SJCRH30 (cell line): ENCODE measurements around the gene PTPRK. TPM values are rescaled to one million over a fixed set of nuclear protein-coding genes. Genes with fewer than 3 reads are reported as not detected.

Experiments
- DNase-seq, 2 experiments: peaks; one replicate each; pipeline ENCODE4 v3.0.0-alpha.2; 2015 to 2020
- H3K27ac ChIP-seq: fragments of 250-450 bp; sonication (Bioruptor Pico); 2 replicates; pipeline ENCODE4 v1.5.1; 2020; ENCODE audit warnings: mild to moderate bottlenecking, moderate library complexity
- H3K27me3 ChIP-seq: fragments of 250-450 bp; sonication (Bioruptor Pico); 2 replicates; pipeline ENCODE4 v1.5.1; 2020; ENCODE audit warnings: mild to moderate bottlenecking, moderate library complexity
- H3K36me3 ChIP-seq: fragments of 250-450 bp; sonication (Bioruptor Pico); 2 replicates; pipeline ENCODE4 v1.5.1; 2020; ENCODE audit warnings: mild to moderate bottlenecking, moderate library complexity
- H3K4me1 ChIP-seq: fragments of 250-450 bp; sonication (Bioruptor Pico); 2 replicates; pipeline ENCODE4 v1.5.1; 2020; ENCODE audit warnings: mild to moderate bottlenecking, moderate library complexity
- H3K4me3 ChIP-seq: fragments of 250-450 bp; sonication (Bioruptor Pico); 2 replicates; pipeline ENCODE4 v1.5.1; 2020; ENCODE audit warnings: mild to moderate bottlenecking, moderate library complexity
- H3K9me3 ChIP-seq: fragments of 250-450 bp; sonication (Bioruptor Pico); replicated peaks from 2 replicates; pipeline ENCODE4 v1.5.1; 2020; ENCODE audit warnings: mild to moderate bottlenecking, moderate library complexity
- total RNA-seq: library from RNA; depleted of rRNA; stranded (reverse); fragments of >200 nt; shearing (Covaris generic); gene quantifications from 2 replicates; pipeline ENCODE4 v1.2.3, GENCODE V29; 2014

PTPRK gene
- total RNA-seq, 1 experiment from 2014 or later = 31.4 TPM

DNA sequence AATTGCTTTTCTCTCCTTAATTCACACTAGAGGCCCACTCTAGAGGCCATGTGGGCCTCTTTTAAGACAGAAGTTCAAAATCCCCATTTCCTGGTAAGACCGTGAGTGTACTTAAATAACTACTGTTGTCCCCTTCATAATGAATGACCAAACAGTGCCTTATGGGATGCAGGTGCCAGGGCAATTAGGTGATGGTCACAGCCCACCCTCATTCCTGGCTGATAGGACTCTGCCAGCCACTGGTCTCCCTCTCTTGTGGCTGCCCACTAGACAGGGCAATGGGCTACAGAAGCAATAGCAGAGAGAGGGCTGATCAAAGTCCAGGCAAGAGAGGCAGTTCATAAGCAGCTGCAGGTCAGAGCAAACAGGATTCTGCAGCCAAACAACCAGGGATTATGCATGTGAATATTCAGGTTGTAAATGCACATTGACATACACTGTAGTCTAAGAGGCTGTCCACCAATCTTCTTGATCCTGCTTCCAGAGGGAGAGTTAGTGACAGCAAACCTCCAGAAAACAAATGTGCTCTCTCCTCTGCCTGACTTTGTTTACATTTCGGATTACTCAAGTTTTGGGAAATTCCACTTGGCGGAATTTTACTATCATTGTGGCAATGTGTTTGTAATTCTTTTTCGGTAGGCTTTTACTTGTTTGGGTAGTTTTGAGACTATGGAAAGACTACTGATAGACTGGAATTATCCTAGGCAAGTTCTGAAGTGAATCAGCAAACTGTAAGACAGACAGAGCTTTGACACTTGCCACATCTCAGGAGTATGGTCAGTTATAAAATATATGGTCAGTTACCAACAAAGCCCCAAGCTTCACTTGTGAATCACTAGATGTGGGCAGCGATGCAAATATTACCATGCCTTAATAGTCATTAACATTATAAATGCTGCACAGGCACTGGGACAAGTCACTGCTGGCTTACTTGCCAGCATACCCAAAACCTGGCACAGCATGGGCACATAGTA is 12.8 kb downstream of the PTPRK start:
- Histone ChIP-seq H3K27me3 (no peaks in the 10 kb centered on the region), H3K4me3 (no peak overlapping the region), H3K9me3 (no peaks in the 10 kb centered on the region), H3K27ac (no peak overlapping the region), H3K4me1 (no peaks in the 10 kb centered on the region), H3K36me3 (no peaks in the 10 kb centered on the region)
- no peak for DNase-seq

DNA sequence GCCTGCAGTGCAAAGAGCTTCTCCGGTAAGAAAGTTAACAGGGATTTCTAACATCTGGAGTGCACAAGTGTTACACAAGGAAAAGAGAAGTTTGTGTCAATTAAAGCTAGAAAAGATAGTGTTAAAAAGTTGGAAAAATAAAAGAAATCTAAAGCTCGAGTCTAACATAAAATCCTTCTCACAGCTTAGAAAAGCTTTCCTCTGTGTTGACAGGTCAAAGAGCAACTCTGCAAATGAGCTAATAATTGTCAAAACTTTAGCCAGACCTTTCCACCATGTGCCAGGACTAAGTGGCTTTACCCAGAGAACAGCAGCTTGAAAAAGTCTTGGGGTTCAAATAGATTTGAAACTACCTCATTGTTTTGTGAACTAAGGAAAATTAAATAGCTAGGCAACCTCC is 14.8 kb downstream of the PTPRK start:
- H3K27me3 ChIP-seq = no peaks in the 10 kb centered on the region

DNA sequence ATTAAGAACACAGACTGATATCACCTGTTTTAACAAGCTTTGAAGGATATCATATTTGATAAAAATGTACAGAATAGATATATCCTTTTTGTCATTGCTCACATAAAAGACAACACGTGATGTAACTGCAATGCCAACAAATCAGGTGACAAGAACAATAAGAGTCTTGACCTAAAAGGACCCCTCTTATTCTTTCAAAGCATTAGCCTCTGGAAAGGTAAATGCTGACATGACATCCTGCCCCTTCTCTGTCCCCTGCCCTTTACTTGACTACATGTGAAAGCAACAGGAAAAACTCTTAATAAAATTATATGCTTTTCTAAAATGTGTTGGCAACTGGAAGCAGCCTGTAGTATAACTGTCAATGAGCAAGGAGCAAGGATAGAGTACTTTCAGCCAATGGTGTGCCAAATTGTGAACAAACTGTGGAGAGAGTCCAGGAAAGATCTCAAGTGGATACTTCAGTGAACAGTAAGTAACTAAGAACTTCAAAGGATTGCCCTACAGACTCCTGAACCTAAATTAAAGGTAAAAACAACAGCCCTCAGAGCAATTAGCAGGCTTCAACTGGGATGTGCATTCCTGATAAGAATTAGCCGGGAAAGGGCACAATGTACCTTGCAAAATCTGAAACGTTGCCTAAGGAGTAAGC is 16.3 kb downstream of the PTPRK start:
- Histone ChIP-seq H3K27ac (no peak overlapping the region), H3K4me1 (no peaks in the 10 kb centered on the region), H3K27me3 (no peaks in the 10 kb centered on the region), H3K36me3 (no peaks in the 10 kb centered on the region), H3K9me3 (no peaks in the 10 kb centered on the region), H3K4me3 (no peak overlapping the region)
- DNase-seq = no peak

More for the DNA sequence above, 14.8 kb downstream of the PTPRK start:
- no peaks in the 10 kb centered on the region for H3K36me3 ChIP-seq
- H3K4me3 ChIP-seq = no peak overlapping the region
- no peak for DNase-seq
- no peaks in the 10 kb centered on the region for H3K9me3 ChIP-seq
- no peaks in the 10 kb centered on the region for H3K4me1 ChIP-seq
- no peak overlapping the region for H3K27ac ChIP-seq

DNA sequence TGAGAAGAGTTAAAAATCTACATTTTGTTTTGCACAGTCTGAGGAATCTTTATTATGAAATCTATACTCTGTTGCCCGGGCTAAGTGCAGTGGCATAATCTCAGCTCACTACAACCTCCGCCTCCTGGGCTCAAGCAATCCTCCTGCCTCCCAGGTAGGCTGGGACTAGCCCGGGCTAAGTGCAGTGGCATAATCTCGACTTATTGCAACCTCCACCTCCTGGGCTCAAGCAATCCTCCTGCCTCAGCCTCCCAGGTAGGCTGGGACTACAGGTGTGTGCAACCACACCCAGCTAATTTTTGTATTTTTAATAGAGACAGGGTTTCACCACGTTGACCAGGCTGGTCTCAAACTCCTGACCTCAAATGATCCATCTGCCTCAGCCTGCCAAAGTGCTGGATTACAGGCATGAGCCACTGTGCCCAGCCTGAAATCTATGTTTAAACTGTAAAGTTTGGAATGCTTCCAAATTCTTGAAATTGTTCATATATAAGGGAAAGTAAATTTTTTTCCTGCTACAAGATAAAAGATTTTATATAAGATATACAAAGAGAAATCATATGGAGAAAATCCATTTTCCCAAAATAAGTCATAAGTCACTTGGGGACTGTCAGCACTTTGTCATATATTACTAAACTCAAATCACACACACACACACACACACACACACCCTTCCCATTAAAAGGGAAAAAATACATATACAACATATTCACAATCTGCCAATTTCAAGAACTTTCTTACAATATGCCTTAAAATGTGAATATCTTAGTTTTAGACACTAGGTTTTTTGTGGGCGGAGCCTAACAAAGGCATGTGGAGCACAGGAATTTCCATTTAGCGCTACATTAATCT is 19.4 kb downstream of the PTPRK start:
- DNase-seq = no peak
- no peaks in the 10 kb centered on the region for H3K36me3 ChIP-seq
- no peaks in the 10 kb centered on the region for H3K27me3 ChIP-seq
- H3K4me1 ChIP-seq = no peaks in the 10 kb centered on the region
- H3K9me3 ChIP-seq = no peaks in the 10 kb centered on the region
- no peak overlapping the region for H3K4me3 ChIP-seq
- H3K27ac ChIP-seq = no peak overlapping the region

DNA sequence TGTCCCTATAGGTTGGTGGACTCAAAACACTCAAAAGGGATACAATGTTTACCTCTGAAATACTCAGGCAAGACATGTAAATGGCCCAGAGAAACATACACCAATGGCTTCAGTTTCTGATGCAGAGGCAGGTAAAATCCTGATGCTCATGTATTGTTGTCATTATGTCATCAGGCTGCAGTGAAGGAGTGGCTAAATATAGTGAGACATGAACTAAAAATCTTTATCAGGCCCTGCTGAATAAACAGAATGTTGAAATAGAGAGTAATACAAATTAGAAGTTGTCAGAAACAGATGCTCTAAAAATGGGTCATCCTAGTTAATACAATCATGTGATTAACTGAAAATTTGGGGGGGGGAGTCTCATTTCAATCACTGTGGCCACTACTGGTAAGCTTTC is 20.4 kb downstream of the PTPRK start:
- DNase-seq = no peak
- Histone ChIP-seq H3K9me3 (no peaks in the 10 kb centered on the region), H3K4me1 (no peaks in the 10 kb centered on the region), H3K4me3 (no peak overlapping the region), H3K27me3 (no peaks in the 10 kb centered on the region), H3K27ac (no peak overlapping the region), H3K36me3 (no peaks in the 10 kb centered on the region)

DNA sequence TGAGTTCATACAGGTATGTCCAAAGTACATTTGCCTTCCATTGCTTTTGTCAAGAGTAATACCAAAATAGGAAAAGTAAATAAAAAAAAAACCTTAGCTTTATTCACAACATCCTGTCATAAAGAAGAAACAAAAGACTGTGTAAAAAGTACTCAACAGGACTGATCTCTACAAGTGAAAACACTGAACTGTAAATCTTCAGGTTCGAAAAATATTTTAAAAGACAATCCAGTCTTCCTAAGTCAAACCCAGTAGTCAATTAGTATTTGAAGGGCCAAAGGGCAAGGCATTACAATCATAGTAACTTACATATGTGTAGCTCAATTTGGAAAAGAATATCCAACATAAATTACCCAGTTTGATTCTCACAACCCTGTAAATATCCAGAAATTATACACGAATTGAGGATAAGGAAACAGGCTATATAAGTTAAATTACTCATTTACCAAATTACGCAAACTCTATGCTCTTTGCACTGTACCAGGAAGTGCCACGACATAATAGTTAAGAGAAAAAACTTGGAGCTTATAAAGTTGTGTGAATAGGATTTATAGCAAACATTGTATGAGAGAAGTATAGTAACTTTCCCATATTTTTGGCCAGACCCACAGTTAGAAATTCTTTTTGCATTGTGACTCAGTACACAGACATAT is 21.2 kb downstream of the PTPRK start:
- H3K27ac ChIP-seq = no peak overlapping the region
- no peak for DNase-seq
- H3K36me3 ChIP-seq = no peaks in the 10 kb centered on the region
- H3K9me3 ChIP-seq = no peaks in the 10 kb centered on the region
- no peak overlapping the region for H3K4me3 ChIP-seq
- no peaks in the 10 kb centered on the region for H3K4me1 ChIP-seq
- no peaks in the 10 kb centered on the region for H3K27me3 ChIP-seq

DNA sequence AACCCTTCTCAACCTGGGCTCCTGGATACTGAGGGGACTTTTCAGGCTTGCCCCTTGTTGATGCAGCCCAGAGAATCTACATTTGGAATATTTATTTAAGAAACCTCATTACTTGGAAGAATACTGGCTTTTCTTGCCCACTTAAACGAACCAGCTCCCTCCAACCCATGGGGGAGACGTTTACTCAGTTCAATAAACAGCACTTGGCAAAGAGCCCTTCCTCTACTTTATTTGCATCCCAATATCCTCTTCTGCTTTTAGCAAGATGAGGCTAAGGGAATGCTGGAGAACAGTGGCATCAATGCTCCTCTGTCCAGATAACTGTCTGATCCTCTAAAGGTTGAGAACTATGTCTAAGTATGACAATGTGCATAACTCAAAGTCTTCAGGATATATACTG is 22.2 kb downstream of the PTPRK start:
- no peak overlapping the region for H3K4me3 ChIP-seq
- no peaks in the 10 kb centered on the region for H3K27me3 ChIP-seq
- H3K27ac ChIP-seq = no peak overlapping the region
- no peaks in the 10 kb centered on the region for H3K36me3 ChIP-seq
- DNase-seq = no peak
- no peaks in the 10 kb centered on the region for H3K4me1 ChIP-seq
- H3K9me3 ChIP-seq = no peaks in the 10 kb centered on the region

DNA sequence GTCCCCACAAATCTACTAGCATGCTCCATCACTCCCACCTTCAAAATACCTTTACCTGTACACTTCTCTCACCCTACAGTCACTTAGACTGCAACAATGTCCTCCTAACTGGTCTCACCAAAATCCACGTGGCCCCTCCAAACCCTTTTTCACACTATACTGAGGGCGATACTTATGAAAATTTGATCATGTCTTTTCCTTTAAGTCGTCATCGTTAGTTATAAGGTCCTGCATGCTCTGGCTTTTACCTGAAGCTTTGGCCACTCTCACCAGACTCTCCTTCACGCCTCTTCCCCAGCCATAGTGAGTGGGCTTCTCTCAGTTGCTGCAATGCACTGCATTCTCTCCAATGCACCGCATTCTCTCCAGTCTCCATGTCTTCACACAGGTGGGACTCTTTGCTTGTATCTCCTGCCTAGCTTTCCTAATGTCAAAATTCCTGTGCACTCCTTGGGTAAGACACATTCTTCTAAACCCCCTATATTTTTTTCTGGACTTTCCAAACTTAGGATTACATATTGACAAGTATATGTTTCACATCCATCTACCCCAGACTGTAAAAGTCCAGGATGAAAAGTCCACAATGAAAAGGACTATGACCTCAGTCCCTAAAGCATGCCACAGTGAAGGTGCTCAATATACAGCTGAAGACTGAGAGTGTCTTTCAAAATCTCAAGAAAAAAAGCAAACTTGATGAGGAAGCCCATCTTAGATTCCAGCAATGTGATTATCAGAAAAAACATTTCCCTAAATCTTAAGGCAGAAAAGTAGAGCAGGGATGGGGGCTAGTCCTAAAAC is 24.7 kb downstream of the PTPRK start:
- Histone ChIP-seq H3K9me3 (no peaks in the 10 kb centered on the region), H3K27ac (no peak overlapping the region), H3K4me1 (peaks cover 11% of the 10 kb centered on the region), H3K36me3 (no peaks in the 10 kb centered on the region), H3K4me3 (no peak overlapping the region), H3K27me3 (no peaks in the 10 kb centered on the region)
- DNase-seq = no peak

DNA sequence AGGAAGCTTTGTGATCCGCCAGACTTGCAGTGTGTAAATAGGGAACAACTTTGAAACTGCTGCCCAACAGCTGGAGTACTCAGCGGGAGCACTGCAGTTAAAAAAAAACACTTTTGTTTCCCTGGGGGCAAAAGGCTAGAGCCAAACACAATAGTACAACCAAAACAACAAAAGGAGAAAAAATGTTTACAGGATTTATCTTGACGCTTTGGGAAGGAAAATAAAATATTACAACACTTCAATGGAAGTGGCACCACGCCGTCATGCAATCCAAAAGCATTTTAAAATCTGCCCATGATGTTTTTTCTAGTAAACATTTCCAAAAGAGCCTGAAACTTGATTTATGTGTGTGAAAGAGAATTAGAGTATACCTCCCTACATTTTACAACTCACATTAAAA is 26.0 kb downstream of the PTPRK start:
- no peak overlapping the region for H3K4me3 ChIP-seq
- peaks cover 15% of the 10 kb centered on the region for H3K4me1 ChIP-seq
- H3K27ac ChIP-seq = no peak overlapping the region
- no peaks in the 10 kb centered on the region for H3K9me3 ChIP-seq
- peak in 1 of 2 experiments; percentile 27 for DNase-seq
- no peaks in the 10 kb centered on the region for H3K27me3 ChIP-seq
- no peaks in the 10 kb centered on the region for H3K36me3 ChIP-seq

DNA sequence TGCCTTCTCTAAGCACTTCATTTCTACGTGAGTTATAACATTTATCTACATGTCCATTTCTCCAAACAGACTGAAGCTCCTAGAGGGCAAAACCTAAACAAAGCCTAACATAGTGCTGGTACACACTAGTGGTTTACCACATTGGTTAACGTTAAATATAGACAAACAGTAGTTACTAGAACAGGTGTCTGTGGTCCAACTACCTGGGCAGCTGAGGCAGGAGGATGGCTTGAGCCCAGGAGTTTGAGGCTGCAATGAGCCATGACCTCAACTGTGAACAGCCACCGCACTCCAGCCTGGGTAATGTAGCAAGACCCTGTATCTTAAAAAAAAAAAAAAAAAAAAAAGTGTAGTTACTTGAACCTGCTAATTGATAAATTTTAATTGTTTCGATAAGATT is 26.5 kb downstream of the PTPRK start:
- H3K4me3 ChIP-seq = no peak overlapping the region
- peaks cover 15% of the 10 kb centered on the region for H3K4me1 ChIP-seq
- H3K36me3 ChIP-seq = no peaks in the 10 kb centered on the region
- no peaks in the 10 kb centered on the region for H3K27me3 ChIP-seq
- no peaks in the 10 kb centered on the region for H3K9me3 ChIP-seq
- H3K27ac ChIP-seq = no peak overlapping the region
- DNase-seq = no peak

DNA sequence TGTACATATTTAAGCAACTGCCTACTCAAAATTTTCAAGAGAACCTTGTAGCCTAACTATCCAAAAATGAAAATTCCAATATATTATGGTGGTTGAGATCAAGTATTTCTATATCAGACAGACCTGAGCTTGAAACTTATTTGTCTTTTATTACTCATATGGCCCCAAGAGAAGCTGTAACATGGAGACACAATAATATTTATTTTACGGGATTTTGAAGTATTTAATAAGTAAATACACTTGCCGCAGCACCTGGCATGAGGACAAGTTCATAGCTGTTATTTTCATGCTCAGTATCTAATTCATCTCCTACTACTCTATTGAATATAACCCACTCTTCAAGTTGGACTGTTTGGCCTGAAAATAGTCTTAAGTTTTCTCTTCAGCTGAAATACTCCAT is 28.0 kb downstream of the PTPRK start:
- Histone ChIP-seq H3K9me3 (no peaks in the 10 kb centered on the region), H3K27ac (peak overlapping the region; percentile 93; the same call in 1 of the 2 replicates), H3K4me3 (no peak overlapping the region), H3K4me1 (peaks cover 15% of the 10 kb centered on the region), H3K36me3 (no peaks in the 10 kb centered on the region), H3K27me3 (no peaks in the 10 kb centered on the region)
- DNase-seq = no peak

DNA sequence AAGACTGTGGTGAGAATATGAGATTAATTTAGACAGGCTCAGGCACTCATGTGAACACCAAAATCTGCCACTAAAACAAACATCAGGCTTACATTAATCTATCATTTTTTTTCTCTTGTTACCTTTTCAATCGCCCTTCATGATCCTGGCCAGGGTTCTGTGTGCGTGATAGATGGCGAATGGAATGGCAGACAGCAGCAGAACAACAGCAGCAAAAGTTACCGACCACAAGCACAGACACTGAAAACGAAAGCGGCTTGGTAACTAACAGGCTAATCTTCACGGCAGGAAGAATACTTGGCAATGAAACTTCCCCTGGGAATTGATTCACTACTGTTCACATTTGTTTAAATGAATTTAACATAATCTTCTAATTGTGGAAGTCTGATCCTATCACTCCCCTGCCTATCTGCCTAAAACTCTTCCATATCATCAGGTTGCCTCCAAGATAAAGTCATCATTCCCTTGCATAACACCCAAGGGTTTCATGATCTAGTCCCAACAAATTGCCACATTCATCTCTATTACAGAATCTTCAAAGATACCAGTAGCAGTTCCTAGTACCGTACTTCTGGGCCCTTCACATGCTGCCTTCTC is 28.7 kb downstream of the PTPRK start:
- DNase-seq = peak; percentile 50 to 69
- Histone ChIP-seq H3K9me3 (no peaks in the 10 kb centered on the region), H3K4me3 (peak overlapping the region; percentile 59), H3K36me3 (no peaks in the 10 kb centered on the region), H3K27me3 (no peaks in the 10 kb centered on the region), H3K27ac (peak overlapping the region; percentile 93), H3K4me1 (peaks cover 15% of the 10 kb centered on the region)

DNA sequence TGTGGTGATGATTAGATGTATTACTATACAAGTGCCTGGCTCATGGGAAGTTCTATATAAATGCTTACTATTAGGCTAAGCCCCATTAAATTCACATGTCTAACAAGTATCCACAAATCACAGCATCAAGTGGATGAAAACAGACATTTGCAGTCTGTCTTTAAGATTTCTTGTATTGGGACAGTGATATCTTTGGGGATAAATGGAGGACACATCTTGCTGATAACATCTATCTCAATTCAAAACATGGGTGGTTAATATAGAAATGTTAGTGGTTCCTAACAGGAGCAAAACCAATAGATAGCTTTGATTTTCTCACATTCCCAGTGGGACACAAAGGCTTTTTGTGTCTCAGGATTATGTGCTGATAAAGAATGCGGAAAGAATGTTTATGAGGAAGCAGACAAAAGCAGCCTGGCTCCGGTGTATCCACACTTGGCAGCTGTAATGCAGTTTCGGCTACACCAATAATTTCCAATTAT is 29.3 kb downstream of the PTPRK start:
- no peaks in the 10 kb centered on the region for H3K27me3 ChIP-seq
- H3K9me3 ChIP-seq = no peaks in the 10 kb centered on the region
- H3K36me3 ChIP-seq = no peaks in the 10 kb centered on the region
- peaks cover 15% of the 10 kb centered on the region for H3K4me1 ChIP-seq
- peak overlapping the region; percentile 59 for H3K4me3 ChIP-seq
- H3K27ac ChIP-seq = peak overlapping the region; percentile 93
- DNase-seq = peak; percentile 44 to 66
